HL-60 (cell line): Measurements from ENCODE around the gene ANKS1B.

Source experiments
- DNase-seq, 2 experiments: peaks; one replicate each; pipeline ENCODE4 v3.0.0-alpha.2; 2010 to 2020; ENCODE audit warnings: low read depth in 1 of 2, low spot score in 1 of 2
- H3K27ac ChIP-seq: fragments of 250-450 bp; sonication (Bioruptor Pico); replicated peaks from 2 replicates; pipeline ENCODE4 v1.5.1; 2020; ENCODE audit warnings: mild to moderate bottlenecking, moderate library complexity
- H3K27me3 ChIP-seq: fragments of 250-450 bp; sonication (Bioruptor Pico); 2 replicates; pipeline ENCODE4 v1.5.1; 2021; ENCODE audit warnings: mild to moderate bottlenecking, moderate library complexity; ENCODE audit not compliant: insufficient read depth, poor library complexity, severe bottlenecking
- H3K4me3 ChIP-seq: replicated peaks from 2 replicates; pipeline ENCODE4 v1.5.1; 2011; ENCODE audit warnings: mild to moderate bottlenecking, control low read depth, low read length; ENCODE audit not compliant: insufficient read depth
- GABPA ChIP-seq: IDR thresholded peaks from 2 replicates; pipeline ENCODE4 v1.6.1; 2012; ENCODE audit warnings: low read depth
- POLR2AphosphoS5 ChIP-seq: IDR thresholded peaks from 2 replicates; pipeline ENCODE4 v1.6.1; 2012; ENCODE audit warnings: low read depth
- SPI1 ChIP-seq: IDR thresholded peaks from 2 replicates; pipeline ENCODE4 v1.6.1; 2012; ENCODE audit warnings: low read depth, mild to moderate bottlenecking, borderline replicate concordance
- TF ChIP-seq, protein P1 (sequence below): IDR thresholded peaks from 2 replicates; pipeline ENCODE4 v1.6.1; 2012; ENCODE audit warnings: low read depth; ENCODE audit not compliant: insufficient replicate concordance
- TF ChIP-seq, protein P2 (sequence below): IDR thresholded peaks from one replicate; pipeline ENCODE4 v1.5.1; 2011; ENCODE audit warnings: low read length, control low read depth, inconsistent platforms; ENCODE audit not compliant: insufficient read depth

Gene ANKS1B

DNA sequence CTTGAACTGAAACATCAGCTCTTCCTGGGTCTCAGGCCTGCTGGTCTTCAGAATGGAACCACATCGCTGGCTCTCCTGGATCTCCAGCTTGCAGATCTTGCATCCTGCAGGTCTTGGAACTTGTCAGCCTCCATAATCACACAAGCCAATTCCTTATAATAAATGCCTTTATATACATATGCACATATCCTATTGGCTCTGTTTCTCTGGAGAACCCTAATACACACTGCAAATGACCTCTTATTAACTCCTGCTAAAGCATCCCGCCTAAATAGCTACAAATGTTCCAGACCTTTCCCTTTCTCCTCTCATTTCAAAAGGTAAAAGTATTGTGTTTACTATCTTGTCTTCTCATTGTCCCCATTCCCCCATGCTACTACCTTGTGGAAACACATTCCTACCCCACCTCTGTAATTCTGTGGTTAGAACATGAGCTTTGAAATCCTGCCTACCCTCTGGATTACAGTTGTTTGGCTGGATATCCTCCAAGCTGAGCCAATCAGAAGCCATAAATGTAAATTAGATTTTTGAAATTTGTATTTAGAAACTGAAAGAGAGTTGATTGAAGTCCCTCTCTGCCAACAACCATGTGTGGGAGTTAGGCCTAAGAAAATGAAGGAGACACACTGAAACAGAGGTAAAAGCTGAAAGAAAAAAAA is 58.1 kb downstream of the ANKS1B start:
- Histone ChIP-seq H3K27ac (no peak overlapping the region), H3K4me3 (no peak overlapping the region), H3K27me3 (no peaks in the 10 kb centered on the region)
- TF ChIP-seq GABPA (no peak), SPI1 (no peak), POLR2AphosphoS5 (no peak)
- TF ChIP-seq, protein P1, sequence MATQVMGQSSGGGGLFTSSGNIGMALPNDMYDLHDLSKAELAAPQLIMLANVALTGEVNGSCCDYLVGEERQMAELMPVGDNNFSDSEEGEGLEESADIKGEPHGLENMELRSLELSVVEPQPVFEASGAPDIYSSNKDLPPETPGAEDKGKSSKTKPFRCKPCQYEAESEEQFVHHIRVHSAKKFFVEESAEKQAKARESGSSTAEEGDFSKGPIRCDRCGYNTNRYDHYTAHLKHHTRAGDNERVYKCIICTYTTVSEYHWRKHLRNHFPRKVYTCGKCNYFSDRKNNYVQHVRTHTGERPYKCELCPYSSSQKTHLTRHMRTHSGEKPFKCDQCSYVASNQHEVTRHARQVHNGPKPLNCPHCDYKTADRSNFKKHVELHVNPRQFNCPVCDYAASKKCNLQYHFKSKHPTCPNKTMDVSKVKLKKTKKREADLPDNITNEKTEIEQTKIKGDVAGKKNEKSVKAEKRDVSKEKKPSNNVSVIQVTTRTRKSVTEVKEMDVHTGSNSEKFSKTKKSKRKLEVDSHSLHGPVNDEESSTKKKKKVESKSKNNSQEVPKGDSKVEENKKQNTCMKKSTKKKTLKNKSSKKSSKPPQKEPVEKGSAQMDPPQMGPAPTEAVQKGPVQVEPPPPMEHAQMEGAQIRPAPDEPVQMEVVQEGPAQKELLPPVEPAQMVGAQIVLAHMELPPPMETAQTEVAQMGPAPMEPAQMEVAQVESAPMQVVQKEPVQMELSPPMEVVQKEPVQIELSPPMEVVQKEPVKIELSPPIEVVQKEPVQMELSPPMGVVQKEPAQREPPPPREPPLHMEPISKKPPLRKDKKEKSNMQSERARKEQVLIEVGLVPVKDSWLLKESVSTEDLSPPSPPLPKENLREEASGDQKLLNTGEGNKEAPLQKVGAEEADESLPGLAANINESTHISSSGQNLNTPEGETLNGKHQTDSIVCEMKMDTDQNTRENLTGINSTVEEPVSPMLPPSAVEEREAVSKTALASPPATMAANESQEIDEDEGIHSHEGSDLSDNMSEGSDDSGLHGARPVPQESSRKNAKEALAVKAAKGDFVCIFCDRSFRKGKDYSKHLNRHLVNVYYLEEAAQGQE = no peak
- TF ChIP-seq, protein P2, sequence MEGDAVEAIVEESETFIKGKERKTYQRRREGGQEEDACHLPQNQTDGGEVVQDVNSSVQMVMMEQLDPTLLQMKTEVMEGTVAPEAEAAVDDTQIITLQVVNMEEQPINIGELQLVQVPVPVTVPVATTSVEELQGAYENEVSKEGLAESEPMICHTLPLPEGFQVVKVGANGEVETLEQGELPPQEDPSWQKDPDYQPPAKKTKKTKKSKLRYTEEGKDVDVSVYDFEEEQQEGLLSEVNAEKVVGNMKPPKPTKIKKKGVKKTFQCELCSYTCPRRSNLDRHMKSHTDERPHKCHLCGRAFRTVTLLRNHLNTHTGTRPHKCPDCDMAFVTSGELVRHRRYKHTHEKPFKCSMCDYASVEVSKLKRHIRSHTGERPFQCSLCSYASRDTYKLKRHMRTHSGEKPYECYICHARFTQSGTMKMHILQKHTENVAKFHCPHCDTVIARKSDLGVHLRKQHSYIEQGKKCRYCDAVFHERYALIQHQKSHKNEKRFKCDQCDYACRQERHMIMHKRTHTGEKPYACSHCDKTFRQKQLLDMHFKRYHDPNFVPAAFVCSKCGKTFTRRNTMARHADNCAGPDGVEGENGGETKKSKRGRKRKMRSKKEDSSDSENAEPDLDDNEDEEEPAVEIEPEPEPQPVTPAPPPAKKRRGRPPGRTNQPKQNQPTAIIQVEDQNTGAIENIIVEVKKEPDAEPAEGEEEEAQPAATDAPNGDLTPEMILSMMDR = no peak
- DNase-seq = no peak

DNA sequence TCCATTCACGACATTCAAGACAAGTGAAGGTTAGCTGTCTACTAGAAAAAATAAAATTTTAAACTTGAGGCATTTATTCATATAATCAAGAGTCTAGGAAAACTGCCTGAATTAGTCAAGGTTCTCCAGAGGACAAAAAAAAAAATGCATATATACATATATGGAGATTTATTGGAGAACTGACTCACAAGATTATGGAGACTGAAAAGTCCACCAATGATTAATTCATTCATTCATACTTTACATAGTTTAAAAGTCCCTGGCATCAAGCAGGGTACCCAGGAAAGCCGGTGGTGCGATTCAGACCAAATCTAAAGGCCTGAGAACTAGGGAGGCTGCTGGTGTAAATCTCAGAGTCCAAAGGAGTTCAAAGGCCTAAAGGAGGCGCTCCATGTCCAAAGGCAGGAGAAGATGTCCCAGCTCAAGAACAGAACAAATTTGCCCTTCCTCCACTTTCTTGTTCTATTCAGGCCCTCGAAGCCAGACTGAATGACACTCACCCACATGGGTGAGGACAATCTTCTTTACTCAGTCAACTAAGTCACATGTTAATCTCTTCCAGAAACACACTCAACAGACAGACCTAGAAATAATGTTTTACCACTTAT is 64.3 kb downstream of the ANKS1B start:
- Histone ChIP-seq H3K27me3 (no peaks in the 10 kb centered on the region), H3K27ac (no peak overlapping the region), H3K4me3 (no peak overlapping the region)
- TF ChIP-seq SPI1 (no peak), GABPA (no peak), POLR2AphosphoS5 (no peak)
- TF ChIP-seq, protein P2 = no peak
- TF ChIP-seq, protein P1 = no peak
- no peak for DNase-seq

DNA sequence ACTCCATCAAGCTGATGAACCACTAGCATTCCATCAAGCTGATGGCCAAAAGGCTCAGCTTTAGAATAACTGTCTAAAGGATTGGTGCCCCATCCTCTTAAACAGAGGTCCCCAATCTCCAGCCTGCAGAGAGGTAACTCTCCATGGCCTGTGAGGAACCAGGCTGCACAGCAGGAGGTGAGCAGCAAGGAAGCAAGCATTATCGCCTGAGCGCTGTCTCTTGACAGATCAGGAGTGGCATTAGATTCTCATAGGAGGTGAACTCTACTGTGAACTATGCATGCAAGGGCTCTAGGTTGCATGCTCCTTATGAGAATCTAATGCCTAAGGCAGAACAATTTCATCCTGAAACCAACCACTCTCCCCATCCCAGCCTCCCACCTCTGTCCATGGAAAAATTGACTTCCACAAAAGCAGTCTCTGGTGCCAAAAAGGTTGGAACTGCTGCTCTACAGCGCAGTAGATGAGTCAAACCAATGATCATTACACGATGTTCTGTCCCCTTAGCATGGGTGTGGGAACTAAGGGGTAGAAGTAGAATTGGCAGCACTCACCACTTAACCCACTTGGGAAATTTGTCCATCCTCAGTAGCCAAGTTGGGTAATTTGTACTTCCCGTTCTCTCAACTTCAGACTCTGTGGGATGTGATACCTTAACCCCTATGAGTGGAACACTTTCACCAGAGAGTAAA is 66.9 kb downstream of the ANKS1B start:
- no peak overlapping the region for H3K4me3 ChIP-seq
- H3K27me3 ChIP-seq = no peaks in the 10 kb centered on the region
- no peak overlapping the region for H3K27ac ChIP-seq
- DNase-seq = no peak
- TF ChIP-seq POLR2AphosphoS5 = no peak
- TF ChIP-seq, protein P1 = no peak
- TF ChIP-seq, protein P2 = no peak
- no peak for TF ChIP-seq GABPA
- no peak for TF ChIP-seq SPI1
